Measurements from ENCODE around the gene MYOCD. TPM values are rescaled to one million over a fixed set of nuclear protein-coding genes. Genes with fewer than 3 reads are reported as not detected.

The MYOCD gene
- total RNA-seq, 2 donors from 2014 or later, result not detected

DNA sequence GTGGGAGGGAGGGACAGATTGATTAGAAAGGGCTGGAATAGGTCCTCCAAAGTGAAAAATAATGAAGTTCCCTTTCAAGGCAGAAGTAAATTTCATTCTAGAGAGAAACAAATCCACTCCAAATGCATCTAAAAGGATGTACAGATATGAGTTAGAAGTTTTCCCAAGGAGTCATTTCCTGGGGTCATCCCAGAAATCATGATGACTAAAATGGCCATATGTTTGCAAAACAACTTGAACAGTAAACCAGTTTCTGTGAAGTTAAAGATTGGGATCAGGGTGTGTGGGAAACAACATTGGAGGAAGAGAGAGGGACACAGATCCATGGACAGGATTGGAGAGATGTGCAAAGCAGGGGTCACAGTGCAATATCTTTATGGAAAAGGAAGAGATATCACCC, 91.1 kb downstream of the MYOCD start:
- H3K27ac Mint-ChIP-seq, result peak overlapping the region in 1 of 2 donors; percentile 1

DNA sequence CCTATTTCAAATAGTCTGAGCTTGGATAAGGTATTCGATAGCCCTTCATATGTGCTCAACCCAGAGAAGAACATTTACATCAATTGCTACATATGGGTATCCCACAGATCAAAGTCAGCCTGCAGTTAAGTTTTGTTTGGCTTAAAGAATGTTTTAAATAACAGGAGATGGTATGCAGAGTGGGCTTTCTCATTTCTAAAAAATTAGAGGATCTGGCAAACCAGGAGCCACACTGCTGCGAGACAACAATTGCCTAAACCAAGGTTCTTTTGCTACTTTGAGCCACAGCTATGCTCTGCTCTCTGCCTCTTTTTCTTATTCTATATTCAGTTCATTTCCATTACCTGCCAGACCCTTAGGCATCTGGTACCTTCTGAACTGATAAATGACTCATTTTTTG, 93.4 kb downstream of the MYOCD start:
- peaks cover 0 to 10% of the 10 kb centered on the region in 2 donors for H3K36me3 Mint-ChIP-seq
- no peak for DNase-seq (ENCODE audit: low spot score in 2 of 2)
- H3K9me3 Mint-ChIP-seq, result peaks cover 11 to 25% of the 10 kb centered on the region in 2 donors
- ATAC-seq, result no peak
- no peak overlapping the region for H3K27ac Mint-ChIP-seq

More for the DNA sequence above, 91.1 kb downstream of the MYOCD start:
- DNase-seq (ENCODE audit: low spot score in 2 of 2) (no peak), ATAC-seq (no peak)
- Mint-ChIP-seq H3K36me3 (peaks cover 0 to 4% of the 10 kb centered on the region in 2 donors), H3K9me3 (peaks cover 4 to 11% of the 10 kb centered on the region in 2 donors)

DNA sequence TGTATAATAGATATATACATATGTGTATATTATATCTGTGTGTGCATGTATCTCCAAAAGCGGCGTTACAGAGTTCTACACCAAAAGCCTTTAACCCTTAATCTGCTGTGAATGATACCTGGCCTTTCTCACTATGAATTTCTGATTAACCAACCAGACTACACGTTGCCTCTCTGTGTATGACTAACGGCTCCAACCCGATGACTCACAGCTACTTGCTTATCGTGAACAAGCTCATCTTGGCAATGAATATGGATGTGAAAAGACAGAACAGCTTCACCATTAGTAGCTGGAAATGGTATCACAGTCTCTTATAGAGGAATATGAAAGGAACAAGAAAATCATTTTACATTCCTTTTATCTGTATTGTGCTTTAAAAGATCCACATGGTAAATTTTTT, 99.9 kb downstream of the MYOCD start:
- ATAC-seq, result no peak
- Mint-ChIP-seq H3K9me3 (peaks cover 19 to 25% of the 10 kb centered on the region in 2 donors), H3K27ac (no peak overlapping the region), H3K36me3 (peaks cover 0 to 17% of the 10 kb centered on the region in 2 donors)
- DNase-seq (ENCODE audit: low spot score in 2 of 2), result no peak

DNA sequence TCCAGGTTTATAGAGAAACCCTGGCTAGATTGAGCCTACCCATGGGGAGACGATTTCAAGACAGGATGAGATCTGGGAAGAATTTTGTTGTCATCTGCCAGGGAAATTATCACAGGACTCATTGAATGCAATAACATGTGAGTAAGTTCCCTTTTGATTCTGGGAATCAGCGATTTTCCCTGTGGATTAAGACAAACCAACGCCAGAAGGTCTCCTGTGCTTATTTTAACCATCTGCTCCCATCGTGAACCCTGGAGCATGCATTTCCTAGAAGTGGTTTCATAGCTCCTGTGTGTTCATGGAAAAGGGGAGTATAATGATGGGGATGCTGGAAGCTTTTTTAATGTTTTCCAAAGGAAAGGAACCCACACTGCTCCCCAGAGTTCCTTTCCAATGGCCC, 102.6 kb downstream of the MYOCD start:
- ATAC-seq (no peak), DNase-seq (ENCODE audit: low spot score in 2 of 2) (no peak)
- no peak overlapping the region for H3K27ac Mint-ChIP-seq
- peaks cover 8% of the 10 kb centered on the region in 2 donors for H3K9me3 Mint-ChIP-seq
- H3K36me3 Mint-ChIP-seq, result peaks cover 0 to 7% of the 10 kb centered on the region in 2 donors

DNA sequence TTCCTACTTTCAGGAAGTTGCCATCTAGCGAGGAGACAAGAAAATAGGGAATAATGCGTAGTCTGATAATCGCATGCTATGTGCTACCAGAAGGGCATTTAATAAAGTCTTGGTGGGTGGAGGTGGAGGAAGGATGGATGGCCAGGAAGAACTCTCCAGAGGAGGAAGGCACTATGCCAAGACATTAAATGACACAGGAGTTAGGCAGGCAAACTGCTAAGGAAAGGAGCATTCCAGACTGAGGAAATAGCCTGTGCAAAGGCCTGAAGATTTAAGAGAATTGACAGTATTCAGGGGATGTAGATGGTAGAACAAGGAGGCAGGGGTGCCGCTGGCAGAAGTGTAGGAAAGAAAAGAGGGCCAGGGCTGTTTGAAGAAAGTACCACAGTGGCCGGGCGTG, 104.3 kb downstream of the MYOCD start:
- ATAC-seq (no peak), DNase-seq (ENCODE audit: low spot score in 2 of 2) (no peak)
- Mint-ChIP-seq H3K27ac (no peak overlapping the region), H3K9me3 (peaks cover 4 to 14% of the 10 kb centered on the region in 2 donors), H3K36me3 (peaks cover 0 to 7% of the 10 kb centered on the region in 2 donors)

DNA sequence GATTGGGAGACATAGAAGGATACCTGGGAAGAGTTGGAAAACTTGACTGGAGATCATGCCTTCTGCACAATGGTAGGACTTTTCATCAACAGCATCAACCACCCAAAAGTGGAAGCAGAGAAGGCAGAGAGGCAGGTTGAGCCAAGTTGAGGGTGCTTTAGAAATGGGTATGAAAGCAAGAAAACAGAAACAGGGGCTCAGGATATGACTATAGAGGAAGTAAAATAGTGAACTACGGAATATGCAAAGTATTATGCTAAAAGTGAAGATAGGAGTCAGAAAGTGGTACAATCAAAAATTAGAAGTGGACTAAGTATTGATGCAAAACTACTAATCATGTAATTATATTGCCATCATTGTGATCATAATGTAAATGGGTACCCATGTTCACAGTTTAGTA, 107.5 kb downstream of the MYOCD start:
- ATAC-seq (no peak), DNase-seq (ENCODE audit: low spot score in 2 of 2) (no peak)
- Mint-ChIP-seq H3K36me3 (peaks cover 0 to 7% of the 10 kb centered on the region in 2 donors), H3K27ac (no peak overlapping the region), H3K9me3 (peaks cover 4 to 14% of the 10 kb centered on the region in 2 donors)

DNA sequence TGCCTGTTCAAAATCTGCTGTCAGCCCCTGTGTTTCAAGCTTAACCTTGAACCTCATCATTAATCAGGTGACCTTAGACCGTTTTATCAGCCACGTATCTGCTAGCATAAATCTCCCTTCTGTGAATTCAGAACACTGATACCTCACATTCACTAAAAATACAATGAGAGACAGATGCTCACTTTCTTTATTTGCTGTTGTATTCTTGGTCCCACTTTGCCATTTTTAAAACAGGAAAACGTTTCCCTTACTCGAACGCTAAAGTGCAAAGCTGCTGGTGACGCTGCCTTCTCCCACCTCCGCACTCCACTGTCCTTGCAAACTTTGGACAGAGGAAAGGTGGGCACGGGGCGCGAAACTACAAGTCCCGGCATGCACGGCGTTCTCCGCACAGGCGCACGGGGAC, 123.4 kb downstream of the MYOCD start:
- peak in 1 of 2 donors; percentile 32 for DNase-seq (ENCODE audit: low spot score in 2 of 2)
- Mint-ChIP-seq H3K36me3 (peaks cover 0 to 4% of the 10 kb centered on the region in 2 donors), H3K27ac (no peak overlapping the region), H3K9me3 (peaks cover 0 to 4% of the 10 kb centered on the region in 2 donors)
- peak in 1 of 2 donors; percentile 92 for ATAC-seq

DNA sequence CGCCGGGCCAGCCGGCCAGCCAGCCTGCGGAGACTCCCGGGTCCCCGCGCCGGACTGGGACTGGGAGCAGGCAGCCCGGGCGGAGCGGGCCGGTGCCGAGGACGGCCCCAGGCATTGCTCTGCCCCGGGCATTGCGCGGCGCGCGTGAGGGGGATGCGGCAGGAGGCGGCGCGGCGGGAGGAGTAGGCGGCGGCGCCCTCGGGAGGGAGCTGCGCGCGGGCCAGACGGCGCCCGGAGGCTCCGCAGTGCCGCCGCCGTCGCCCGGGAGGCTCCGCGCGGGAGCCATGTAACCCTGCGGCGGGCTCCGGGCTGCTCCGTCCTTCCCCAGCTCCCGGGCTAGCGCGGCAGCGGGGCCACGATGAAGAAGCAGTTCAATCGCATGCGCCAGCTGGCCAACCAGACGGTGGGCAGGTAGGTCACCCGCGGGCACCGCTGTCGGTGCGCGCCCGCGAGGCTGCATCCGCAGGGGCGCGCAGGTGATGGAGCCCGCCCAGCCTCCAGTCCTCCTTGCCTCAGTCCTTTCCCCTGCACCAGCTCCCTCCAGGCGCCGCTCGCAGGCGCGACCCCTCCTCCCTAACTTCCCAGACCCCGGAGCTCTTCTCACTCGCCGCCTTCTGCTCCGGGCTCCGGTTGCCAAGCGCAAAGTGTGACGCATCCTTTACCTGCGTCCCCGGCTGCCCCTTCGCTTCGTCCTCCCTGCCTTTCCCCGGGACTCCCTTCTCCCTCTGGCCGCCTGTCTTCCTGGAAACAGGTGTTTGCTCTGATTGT, 124.0 kb downstream of the MYOCD start, which contains the start of gene ARHGAP44:
ARHGAP44 (plus strand) TSS at position 18 of the 768 bp plus-strand sequence; CDS start at position 359, 341 bp downstream.
- ATAC-seq, result peak in 1 of 2 donors; percentile 87

DNA sequence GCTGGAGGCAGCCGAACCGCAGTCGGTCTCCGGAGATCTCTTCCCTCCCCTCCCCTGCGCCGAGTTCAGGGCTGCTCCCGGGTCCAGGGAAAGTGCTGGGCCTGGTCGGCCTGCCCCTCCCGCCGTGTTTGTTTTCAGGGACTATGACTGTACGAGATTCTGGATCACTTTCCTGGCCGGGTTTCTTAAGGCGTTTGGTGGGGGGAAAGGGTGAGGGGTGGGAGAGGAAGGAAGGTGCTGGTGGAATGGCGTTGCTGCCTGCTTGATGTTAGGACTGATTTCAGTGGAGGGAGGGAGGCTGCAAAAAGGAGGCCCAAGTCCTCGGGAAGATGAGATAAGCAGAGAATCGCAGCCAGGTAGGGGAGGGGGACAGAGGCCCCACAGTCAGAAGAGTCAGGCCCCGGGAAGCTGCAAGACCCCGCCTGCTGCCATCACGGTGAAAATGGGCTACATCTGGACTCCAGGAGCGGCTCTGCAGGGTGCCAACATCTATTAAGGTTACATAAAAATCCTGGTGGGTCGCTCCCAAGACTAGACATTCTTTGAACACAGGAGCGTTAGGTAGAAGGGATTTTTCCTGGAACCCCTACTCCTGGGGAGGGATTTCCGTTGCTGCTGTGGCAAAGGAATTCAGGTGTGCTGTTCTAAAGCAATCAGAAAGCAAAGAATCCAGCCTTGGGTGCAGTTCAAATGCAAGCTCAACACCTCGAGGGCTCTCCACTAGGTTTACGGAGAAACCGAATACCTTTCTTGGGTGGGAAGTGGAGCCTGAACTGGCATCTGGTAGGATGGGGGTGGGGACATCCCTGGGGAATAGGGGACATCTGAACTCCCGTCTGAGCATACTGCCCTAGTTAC, 124.8 kb downstream of the MYOCD start:
- no peak for ATAC-seq
- Mint-ChIP-seq H3K9me3 (peaks cover 0 to 4% of the 10 kb centered on the region in 2 donors), H3K36me3 (peaks cover 0 to 4% of the 10 kb centered on the region in 2 donors), H3K27ac (no peak overlapping the region)
- DNase-seq (ENCODE audit: low spot score in 2 of 2), result no peak

More for the DNA sequence above, 124.0 kb downstream of the MYOCD start, which contains the start of gene ARHGAP44:
- H3K36me3 Mint-ChIP-seq, result peaks cover 0 to 4% of the 10 kb centered on the region in 2 donors
- DNase-seq (ENCODE audit: low spot score in 2 of 2), result no peak
- H3K9me3 Mint-ChIP-seq, result peaks cover 0 to 4% of the 10 kb centered on the region in 2 donors
- H3K27ac Mint-ChIP-seq, result no peak within 1 kb of the TSS

DNA sequence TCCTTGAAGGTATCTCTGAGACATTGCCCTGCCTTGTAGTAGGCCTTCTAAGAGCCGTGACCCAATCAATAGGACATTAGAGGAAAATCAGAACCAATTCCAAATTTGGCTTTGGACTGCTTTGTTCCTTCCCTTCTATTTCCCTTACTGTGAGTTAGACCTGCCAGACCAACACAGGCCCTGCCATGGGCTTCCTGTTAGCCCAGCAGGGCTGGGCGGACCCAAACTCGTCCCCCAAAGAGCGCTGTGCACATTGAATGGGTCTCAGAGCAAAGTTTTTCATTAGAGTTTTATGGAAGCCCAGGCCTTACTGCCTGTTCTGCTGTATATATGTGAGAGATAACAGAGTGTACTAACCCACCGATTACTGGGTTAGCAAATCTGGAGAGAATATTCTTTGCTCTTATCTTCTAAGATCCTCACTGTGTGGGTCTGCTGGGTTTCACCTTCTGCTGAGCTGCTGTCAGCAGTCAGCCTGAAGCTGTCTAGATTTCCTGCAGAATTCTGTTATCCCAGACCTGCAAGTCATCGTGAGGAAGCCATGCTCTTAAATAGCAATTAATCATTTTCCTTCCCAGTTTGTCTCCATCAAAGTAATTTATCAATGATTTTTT, 129.3 kb downstream of the MYOCD start:
- DNase-seq (ENCODE audit: low spot score in 2 of 2) (no peak), ATAC-seq (no peak)
- no peak overlapping the region for H3K27ac Mint-ChIP-seq
- H3K9me3 Mint-ChIP-seq, result peaks cover 4 to 10% of the 10 kb centered on the region in 2 donors
- H3K36me3 Mint-ChIP-seq, result peaks cover 0 to 9% of the 10 kb centered on the region in 2 donors

DNA sequence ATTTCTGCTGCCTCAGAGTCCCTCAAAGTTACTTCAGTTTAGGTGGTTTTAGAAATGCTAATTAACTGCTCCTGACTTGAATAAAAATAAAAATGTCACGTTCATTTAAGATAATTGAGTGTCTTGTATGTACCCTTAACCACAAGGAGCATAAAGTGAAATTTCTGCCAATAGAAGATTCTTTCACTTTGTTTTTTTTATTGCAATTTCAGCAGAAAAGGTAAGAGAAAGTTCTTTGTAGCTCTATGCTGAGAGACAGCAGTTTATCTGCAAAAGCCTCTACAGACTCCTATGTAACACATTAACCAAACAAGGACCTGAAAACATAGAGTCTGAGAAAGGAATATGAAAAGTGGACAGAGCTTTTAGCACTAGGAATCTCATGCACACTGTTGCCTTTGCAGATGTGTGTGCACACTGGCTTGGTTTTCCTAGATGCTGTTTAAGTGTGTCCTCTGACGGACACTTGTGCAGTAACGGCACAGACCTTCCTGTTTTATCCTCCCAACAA, 135.2 kb downstream of the MYOCD start:
- DNase-seq (ENCODE audit: low spot score in 2 of 2) (no peak), ATAC-seq (no peak)
- Mint-ChIP-seq H3K36me3 (peaks cover 5% of the 10 kb centered on the region in 2 donors), H3K9me3 (peaks cover 10 to 16% of the 10 kb centered on the region in 2 donors), H3K27ac (no peak overlapping the region)

DNA sequence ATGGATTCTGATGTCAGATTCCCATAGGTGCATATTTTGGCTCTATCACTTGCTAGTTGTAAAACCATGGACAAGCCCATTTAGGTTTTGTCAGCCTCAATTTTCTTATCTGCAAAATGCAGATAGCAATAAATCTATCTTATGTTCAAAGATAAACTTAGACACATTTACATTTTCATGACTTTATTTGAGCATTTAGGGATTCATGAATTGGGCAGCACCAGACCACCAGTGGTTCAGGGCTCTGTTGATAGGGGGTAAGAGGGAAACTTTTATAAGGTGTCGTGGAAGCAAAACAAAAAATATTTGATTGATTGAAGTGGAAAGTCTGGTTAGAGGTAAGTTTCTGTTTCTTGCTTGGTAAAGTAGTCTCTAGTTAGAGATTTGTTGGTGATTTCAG, 140.9 kb downstream of the MYOCD start:
- H3K9me3 Mint-ChIP-seq, result peaks cover 33 to 37% of the 10 kb centered on the region in 2 donors
- no peak for DNase-seq (ENCODE audit: low spot score in 2 of 2)
- H3K36me3 Mint-ChIP-seq, result peaks cover 5 to 19% of the 10 kb centered on the region in 2 donors
- no peak for ATAC-seq
- no peak overlapping the region for H3K27ac Mint-ChIP-seq

DNA sequence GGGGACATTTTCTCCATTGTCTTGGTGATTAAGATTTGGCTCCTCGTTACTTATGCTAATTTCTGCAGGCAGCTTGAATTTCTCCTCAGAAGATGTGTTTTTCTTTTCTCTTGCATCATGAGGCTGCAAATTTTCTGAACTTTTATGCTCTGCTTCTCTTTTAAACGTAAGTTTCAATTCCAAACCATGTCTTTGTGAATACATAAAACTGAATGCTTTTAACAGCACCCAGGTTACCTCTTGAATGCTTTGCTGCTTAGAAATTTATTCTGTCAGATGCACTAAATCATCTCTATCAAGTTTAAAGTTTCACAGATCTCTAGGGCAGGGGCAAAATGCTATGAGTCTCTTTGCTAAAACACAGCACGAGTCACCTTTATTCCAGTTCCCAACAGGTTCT, 143.0 kb downstream of the MYOCD start:
- peaks cover 0 to 19% of the 10 kb centered on the region in 2 donors for H3K36me3 Mint-ChIP-seq
- DNase-seq (ENCODE audit: low spot score in 2 of 2), result no peak
- peaks cover 33 to 37% of the 10 kb centered on the region in 2 donors for H3K9me3 Mint-ChIP-seq
- no peak overlapping the region for H3K27ac Mint-ChIP-seq
- ATAC-seq, result no peak

DNA sequence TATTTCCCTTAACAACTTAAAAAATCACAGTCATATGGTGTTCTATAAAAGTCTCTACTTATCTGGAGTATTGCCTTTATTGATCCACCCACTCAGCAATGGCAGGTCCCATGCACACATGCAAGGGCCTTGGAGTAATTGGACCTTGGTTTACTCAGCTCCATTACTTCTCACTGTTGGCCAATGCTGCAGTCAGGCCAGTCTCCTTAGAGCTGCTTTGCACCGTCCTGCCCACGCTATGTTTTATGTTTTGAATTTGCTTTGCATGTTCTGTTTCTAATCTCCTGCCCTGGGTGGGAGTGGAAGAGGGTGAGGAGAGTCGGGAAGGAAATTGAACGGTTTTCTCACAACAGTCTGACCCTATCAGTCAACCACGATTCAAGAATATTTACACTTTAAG, 147.2 kb downstream of the MYOCD start:
- ATAC-seq (no peak), DNase-seq (ENCODE audit: low spot score in 2 of 2) (no peak)
- H3K9me3 Mint-ChIP-seq, result peaks cover 24 to 31% of the 10 kb centered on the region in 2 donors
- H3K27ac Mint-ChIP-seq, result no peak overlapping the region
- H3K36me3 Mint-ChIP-seq, result peaks cover 0 to 14% of the 10 kb centered on the region in 2 donors

DNA sequence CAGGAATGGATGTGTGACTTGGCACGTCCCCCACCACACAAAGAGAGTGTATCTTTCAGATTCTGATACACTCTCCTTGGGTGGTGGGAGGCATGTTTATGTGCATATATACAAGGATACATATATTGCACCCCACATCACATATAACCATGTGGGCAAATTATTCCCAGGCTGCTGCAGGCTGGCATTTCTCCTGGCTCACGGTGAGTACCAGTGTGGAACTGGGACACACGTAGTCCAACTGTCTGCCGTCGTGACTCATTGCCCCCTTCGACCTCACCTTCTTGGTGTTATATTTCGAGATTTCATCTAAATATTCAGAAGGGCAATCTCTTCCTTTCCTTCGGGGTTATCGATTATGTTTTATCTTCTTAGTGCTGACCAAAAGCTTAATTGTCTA, 148.0 kb downstream of the MYOCD start:
- DNase-seq (ENCODE audit: low spot score in 2 of 2) (no peak), ATAC-seq (no peak)
- Mint-ChIP-seq H3K9me3 (peaks cover 23 to 31% of the 10 kb centered on the region in 2 donors), H3K36me3 (peaks cover 0 to 14% of the 10 kb centered on the region in 2 donors), H3K27ac (no peak overlapping the region)

DNA sequence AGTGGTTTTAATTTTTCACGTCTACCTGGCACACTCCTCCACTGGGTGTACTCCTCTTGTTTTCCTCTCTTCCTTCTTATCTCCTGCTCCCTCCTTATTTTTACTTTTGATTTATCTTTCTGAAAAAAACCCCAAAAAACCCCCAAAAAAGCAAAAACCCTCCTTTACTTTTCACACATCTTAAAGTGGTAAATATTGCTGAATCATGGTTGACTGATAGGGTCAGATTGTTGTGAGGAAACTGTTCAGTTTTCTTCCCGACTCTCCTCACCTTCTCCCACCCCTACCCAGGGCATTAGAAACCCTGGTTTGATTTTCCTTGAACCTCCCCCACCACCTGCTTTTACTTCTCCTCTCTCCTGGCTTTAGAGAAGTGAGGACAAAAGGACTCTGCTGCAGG, 149.0 kb downstream of the MYOCD start:
- no peak for ATAC-seq

More for the DNA sequence above, 149.0 kb downstream of the MYOCD start:
- Mint-ChIP-seq H3K9me3 (peaks cover 13 to 23% of the 10 kb centered on the region in 2 donors), H3K36me3 (peaks cover 0 to 4% of the 10 kb centered on the region in 2 donors), H3K27ac (no peak overlapping the region)
- no peak for DNase-seq (ENCODE audit: low spot score in 2 of 2)

Measured in activated naive CD4-positive, alpha-beta T cell treated with anti-CD3 and anti-CD28 coated beads, Interleukin-2, amount 50 U/mL, for 72 hours (primary cell).